GOT3 (cell line): ENCODE results near the gene UGT3A2.

Experiments
- DNase-seq: peaks from one replicate; lab custom pipeline; 2025; ENCODE audit warnings: mixed read lengths; lab: John Stamatoyannopoulos, UW

UGT3A2 gene

DNA sequence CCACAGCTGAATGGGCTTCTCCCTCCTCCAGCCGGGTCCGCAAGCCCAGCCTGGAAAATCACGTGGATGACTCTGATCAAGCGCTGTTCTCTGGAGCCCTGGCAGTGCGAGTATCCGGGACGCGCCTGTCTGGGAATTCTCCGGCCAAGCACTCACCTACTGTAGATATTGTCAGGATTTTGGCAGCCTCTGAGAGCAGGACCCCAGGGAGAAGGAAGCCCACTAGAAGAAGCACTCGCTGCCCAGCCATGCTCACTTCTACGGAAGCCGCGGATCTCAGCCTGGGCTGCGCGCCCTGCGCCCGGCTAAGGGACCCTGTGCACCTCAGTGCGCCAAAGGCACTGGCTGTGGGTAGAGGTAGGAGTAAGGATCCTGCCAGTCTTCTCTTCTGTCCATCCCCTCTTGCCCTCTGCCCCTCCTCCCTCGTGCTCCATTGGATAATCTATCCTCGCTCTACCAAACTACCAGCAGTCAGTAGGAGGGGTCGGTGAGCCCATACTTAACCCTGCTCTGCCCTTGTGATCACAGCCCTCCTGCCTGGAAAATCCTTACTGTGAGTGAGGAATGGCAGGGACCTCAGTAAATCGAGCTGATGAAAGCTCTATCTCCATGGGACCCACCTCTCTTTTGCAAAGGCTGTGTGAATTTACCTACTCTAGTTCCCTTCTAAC is at the start of gene UGT3A2:
TSS of gene UGT3A2 (minus strand) at position 343 of the 671 bp plus-strand sequence. CDS start at position 250, 93 bp downstream.
- no peak for DNase-seq

DNA sequence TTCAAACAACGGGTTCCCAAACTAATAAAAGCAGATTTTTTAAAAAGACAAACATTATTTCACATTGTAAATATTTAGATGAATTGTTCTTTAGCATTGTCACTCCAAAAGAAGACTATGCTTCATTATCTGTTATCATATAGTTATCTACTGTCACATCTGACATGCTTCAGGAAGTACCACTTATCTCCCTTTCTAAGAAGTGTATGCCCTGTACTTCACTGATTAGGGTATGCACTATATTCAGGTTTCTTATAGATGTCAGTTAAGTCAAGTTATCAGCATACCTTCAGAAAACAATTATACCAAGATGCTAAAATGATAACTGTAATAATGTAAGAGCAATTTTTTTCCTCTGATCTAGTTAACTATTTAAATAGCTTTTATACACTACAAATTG is 44.6 kb upstream of the UGT3A2 start:
- DNase-seq: no peak

DNA sequence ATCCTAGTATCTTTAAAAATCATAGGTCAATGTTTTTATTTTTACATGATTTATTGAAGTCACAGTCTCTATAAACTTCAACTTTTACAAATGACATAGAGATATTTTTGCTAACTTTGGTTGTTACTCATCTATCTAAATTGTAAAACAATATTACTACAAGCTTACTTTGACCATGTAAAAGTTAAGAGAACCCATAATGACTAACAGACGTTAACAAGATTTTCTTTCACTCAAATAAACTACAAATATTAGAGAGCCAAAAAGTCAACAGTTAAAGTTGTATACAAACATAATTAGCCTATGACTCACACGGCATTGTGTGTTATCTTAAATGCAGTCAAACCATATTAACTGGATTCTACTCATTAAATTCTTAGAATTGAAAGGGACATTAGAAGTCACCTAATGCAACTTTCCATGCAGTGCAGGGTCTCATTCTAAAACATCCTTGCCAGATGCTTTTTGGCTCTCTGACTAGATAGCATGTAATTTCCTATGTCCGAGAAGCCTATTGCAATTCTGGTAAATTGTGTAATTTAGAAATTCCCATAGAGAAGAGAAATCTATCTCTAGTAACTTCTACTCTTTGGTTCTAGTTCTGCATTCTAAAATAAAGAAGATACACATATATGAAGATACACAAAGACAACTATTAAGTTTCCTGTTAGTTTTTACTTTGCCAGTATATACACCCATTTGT is 42.2 kb upstream of the UGT3A2 start:
- DNase-seq: no peak

DNA sequence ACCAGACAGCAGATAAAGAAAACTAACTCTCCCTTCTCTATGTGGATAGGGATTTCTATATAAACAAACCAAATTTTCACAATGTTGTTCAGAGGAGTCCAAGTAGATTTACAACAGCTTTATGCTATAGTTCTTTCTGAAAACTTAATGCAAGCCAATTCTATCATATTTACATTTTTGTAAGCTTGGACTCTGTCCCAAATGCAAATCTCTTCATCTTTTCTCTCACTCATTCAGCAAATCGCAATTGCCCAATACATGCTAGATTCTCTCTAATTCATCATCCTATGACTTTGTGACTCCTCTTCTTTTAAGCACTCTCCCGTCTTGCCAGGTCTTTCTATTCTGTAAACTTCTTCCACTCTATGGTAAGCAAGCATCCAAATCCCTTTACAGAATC is 39.1 kb upstream of the UGT3A2 start:
- no peak for DNase-seq

- no peak for DNase-seq
These were observed 33.1 kb upstream of the UGT3A2 start for GRCh38 chr5:36099748-36100147.

DNA sequence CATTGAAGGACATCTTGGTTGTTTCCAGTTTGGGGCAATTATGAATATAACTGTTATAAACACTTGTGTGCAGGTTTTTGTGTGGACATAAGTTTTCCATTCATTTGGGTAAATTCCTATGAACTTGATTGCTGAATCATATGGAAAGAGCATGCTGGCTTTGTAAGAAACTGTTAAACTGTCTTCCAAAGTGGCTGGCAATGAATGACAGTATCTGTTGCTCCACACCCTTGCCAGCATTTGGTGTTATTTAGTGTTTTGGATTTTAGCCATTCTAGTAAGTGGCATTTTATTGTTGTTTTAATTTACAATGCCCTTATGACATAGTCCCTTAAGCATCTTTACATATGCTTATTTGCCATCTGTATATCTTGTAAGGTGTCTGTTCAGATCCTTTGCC is 29.8 kb upstream of the UGT3A2 start:
- DNase-seq: no peak

DNA sequence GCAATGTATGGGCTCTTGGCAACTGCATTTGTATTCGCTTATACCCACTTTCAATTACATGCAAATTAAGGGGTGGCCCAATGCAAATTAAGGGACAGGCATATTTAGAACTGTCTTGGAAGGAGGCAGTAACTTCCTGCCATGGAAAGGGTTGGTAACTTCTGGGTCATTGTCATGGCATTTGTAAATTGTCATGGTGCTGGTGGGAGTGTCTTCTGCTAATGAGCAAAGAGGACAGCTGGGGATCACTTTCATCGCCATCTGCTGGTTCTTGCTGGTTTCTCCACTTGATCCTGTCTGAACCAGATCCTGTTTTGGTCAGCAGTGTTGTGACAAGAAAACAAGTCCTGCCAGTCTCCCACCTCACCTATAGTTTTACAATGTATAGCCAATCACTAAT is 23.3 kb upstream of the UGT3A2 start:
- DNase-seq: no peak

DNA sequence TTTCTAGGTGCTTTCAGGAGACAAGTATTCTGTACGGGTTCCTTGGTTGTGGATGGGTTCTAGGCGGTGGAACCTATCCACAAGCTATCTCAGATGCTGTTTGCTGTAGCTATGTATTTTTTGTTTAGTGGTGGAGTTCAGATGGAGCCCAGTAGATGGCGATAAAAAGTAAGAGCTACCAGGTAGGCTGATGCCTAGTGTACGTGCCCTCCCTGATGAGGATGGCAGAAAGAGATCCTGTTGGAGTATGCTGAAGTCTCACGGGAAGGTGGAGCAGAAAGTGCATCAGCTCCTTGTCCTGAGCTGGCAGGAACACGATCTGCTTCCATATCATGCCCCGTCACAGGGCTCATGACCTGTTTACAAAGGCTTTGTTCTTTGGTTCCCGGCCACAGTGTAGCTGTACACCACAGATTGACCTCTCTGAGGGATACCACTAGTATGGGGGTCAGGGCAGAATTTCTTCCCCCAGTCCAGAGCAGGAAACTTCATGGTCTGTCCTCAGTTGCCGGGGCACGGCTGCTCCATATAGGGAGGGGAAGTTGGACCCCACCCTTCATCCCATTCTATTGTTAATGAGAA is 12.6 kb upstream of the UGT3A2 start:
- DNase-seq: no peak

DNA sequence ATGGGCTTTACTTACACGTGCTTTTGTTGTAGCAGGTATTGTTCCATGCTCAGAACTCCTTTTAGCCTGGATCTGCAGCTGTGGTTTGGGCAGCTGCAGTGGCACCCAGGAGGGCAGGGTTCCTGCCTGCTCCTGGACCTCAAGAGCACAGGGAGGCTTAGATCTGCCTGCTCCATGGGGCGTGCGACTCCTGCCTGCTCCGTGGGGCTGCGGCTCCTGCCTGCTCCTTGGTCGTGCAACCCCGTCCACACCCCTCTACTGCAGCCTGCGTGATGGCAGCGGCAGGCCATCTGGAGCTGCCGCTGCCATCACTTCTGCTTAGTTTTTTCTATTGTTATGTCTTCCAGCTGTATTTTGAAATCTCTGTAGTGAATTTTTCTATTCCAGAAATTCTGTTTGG is 11.7 kb upstream of the UGT3A2 start:
- no peak for DNase-seq

DNA sequence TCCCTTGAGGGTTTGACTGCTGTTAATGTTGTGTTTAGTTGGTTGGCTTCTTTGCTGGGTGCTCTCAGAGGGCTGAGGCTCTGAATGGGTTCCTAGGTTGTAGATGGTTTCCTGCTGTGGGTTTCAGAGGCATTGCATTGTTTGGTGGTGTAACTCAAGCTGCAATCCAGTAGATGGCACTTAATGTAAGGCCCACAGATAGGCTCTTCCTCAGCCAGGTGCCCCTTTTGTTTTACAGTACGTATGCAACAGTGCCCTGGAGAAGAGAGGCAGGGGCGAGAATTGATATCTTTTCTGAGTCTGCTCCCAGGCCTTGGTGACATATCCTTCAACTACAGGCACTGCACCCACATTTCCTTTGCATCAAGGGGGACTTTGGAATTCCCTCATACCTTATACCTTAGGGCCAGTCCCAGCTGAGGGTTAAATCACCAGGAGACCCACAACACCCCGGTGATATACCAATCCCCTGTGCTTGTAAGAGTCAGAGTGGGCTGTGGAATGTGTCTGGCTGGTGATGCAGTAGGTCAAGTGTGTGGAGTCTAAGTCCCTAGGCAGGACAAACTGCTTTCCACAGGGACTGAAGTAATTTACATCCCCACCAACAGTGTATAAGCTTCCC is 7.0 kb upstream of the UGT3A2 start:
- DNase-seq: no peak

DNA sequence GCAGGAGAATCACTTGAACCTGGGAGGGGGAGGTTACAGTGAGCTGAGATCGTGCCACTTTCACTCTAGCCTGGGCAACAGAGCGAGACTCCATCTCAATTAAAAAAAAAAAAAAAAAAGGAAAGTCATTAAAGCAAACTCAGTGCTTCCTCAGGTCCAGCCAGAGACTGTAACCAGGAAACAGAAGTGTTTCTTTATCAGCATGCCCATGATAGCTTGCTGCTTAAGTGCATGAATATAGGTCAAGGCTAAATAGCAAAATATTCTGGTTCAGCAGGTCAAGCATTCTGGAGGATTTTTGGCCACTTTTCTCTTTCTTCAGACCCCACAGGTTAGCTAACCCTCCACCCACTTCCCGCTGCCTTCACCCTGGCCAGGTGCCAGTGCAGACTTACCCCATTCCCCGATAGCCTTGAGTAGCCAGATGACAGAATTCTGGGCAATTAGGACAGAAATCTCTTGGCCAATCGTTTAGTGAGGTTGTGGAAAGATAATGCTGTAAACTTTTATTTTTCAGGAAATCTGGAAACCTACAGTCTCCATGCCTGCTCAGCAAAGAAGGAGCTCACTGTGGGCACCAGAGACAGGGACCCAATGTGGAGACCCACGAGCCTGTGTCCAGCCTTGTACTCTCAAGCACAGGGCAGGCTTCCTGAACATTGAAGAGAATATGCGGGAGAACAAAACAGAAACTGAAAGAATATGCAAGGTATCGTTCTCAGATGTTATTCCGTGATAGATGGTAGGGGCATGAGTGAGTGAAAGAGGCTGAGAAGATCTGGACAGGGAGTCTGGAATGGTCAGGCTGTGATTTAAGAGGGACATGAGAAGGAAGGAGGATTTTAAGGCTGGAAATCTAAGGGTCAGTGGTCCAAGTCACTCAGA is 4.2 kb upstream of the UGT3A2 start:
- no peak for DNase-seq

DNA sequence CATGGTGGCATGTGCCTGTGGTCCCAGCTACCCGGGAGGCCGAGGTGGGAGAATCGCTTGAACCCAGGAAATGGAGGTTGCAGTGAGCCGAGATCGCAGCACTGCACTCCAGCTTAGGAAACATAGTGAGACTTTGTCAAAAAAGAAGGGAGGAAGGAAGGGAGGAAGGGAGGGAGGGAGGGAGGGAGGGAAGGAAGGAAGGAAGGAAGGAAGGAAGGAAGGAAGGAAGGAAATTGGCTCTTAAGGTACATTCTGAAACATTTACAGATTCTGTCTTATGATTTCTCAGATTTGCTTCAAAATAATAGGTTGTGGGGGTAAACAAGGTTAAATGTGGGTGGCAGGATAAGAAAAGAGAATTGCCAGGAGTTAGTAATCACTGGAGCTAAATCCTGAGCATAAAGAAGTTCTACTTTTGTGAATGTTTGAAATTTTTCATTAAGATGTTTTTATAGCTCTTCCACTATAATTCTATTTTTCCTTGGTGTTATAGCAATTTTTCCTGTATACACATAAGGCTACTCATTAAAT is 2.1 kb upstream of the UGT3A2 start:
- no peak for DNase-seq

GRCh38 chr5:36066001-36066539 is 612 bp downstream of the UGT3A2 start:
- no peak for DNase-seq

DNA sequence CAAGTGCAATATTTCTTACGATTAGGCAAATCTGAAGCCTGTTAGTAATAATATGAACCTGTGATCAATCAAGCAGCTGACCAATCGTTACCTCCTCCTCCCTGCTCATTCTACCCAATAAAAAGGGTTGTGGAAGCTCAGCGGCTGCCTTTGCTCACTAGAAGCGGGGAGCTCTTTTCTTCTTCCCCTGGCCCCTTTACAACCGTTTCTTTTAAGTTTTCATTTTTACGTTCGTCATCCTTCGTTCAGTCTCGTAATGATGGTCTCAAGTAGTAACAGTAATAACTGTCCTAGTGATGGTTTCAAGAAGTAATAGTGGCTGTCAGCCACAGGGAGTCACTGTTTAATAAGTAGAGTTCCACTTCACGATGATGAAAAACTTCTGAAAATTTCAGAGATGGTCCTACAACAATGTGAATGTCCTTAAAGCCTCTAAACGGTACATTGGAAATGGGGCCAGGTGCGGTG is 6.2 kb downstream of the UGT3A2 start:
- DNase-seq: no peak

- no peak for DNase-seq
These were observed 6.9 kb downstream of the UGT3A2 start for GRCh38 chr5:36059571-36060419.

DNA sequence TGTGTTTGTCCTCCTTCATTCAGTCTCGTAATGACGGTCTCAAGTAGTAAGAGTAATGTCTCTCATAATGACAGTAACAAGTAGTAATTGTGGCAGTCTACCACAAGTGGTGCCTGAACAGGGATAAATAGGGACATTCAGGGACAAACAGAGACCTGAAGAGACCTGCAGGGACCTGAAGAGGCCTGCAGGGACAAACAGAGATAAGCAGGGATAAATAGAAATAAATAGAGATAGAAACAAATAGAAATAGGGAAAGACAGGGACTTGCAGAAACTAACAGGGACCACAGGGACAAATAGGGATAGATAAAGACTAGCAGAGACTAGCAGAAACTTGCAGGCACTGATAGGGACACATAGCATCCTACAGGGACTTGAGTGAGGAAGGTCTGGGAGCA is 7.9 kb downstream of the UGT3A2 start:
- no peak for DNase-seq

DNA sequence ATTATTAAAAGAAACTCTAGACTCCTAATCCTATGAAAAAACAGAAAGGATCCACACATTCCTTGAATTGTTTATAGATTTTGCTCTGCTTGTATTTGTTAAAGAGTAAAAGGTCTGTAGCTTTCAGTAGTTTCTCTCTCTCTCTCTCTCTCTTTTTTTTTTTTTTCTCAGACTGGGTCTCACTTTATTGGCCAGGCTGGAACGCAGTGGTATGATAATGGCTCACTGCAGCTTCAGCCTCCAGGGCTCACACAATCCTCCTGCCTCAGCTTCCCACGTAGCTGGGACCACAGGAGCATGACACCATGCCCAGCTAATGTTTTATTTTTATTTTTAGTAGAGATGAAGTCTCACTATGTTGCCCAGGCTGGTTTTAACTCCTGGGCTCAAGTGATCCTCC is 9.3 kb downstream of the UGT3A2 start:
- no peak for DNase-seq

GRCh38 chr5:36056422-36056821 is 10.3 kb downstream of the UGT3A2 start:
- no peak for DNase-seq

GRCh38 chr5:36055984-36056383 is 10.7 kb downstream of the UGT3A2 start:
- DNase-seq: no peak

- DNase-seq: no peak
These were observed 12.0 kb downstream of the UGT3A2 start for GRCh38 chr5:36054647-36055046.
